T-helper 1 cell treated with Interleukin-12 subunit alpha and Interleukin-12 subunit beta and Interleukin-4 antibody, amounts not matched to agents 30 ng/mL and 1 ng/mL, for 36 hours (primary cell): ENCODE measurements around the gene PBXIP1. TPM values are rescaled to one million over a fixed set of nuclear protein-coding genes. Genes with fewer than 3 reads are reported as not detected.

Experiments used
- intact Hi-C: fragments of 100-400 bp; cut with micrococcal nuclease; formaldehyde crosslinking; loops from one replicate; pipeline ENCODE4 v1.15.1; 2024
- total RNA-seq: library from RNA; stranded (reverse); gene quantifications from 2 replicates; pipeline ENCODE4 v1.2.3, GENCODE V29; 2022

The PBXIP1 gene, protein sequence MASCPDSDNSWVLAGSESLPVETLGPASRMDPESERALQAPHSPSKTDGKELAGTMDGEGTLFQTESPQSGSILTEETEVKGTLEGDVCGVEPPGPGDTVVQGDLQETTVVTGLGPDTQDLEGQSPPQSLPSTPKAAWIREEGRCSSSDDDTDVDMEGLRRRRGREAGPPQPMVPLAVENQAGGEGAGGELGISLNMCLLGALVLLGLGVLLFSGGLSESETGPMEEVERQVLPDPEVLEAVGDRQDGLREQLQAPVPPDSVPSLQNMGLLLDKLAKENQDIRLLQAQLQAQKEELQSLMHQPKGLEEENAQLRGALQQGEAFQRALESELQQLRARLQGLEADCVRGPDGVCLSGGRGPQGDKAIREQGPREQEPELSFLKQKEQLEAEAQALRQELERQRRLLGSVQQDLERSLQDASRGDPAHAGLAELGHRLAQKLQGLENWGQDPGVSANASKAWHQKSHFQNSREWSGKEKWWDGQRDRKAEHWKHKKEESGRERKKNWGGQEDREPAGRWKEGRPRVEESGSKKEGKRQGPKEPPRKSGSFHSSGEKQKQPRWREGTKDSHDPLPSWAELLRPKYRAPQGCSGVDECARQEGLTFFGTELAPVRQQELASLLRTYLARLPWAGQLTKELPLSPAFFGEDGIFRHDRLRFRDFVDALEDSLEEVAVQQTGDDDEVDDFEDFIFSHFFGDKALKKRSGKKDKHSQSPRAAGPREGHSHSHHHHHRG
- total RNA-seq: 119 and 120 TPM in 2 replicates

DNA sequence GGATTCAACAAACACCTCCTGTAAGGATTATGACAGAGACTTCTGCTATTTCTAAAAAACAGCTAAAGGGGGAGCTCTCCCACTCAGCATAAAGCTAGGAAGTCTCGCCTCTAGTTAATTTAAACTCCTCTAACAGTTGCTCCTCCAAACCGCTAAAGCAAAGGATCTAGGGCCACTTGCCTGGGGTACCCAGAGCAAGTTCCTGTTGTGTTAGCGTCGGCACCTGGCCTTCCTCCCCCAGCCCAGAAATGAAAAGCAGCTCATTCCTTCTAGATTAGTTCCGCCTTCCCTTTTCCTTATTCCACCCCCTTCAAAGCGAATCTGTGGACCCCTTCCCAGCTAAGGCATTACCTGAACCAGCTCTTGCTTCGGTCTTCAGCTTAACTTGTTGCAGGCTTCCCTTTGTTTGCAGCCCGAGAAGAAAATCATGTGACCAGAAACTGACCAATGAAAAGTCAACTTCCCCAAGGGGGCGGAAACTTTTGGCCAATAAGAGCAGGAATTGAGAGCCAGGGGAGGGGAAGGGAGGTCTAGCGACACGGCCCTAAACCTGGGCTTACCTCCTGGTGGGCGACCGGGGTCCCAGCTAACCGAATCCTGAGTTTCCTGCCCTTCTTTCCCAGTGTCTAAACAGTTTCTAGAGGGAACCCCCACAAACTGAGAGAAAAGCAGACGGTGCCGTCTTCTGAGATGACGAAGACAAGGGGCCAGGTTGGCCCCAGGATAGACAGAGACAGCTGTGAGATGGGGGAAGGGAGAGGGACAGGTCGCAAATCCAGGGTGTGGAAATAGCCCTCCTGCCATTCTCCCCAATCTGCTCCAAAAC, at the start of gene PBXIP1:
Gene PBXIP1 (minus strand): TSS at position 382 of the 826 bp plus-strand sequence. CDS start 2,378 bp downstream, outside the sequence.
- intact Hi-C loops: loop anchor here (1.0 to 10.0 kb wide), 9 partner anchors 18 to 1549 kb away; partner anchors contain the start of genes ADAR, ATP8B2, CKS1B and EFNA4

GRCh38 chr1:155005076-155006011, 49.4 kb upstream of the PBXIP1 start:
- intact Hi-C loops: loop anchor here (1.0 to 5.0 kb wide), 4 partner anchors 12 to 187 kb away; partner anchors contain the start of genes FLAD1 and PMVK

GRCh38 chr1:155004352-155005075, 48.6 kb upstream of the PBXIP1 start:
- intact Hi-C loops: loop anchor here (5.0 kb wide), 3 partner anchors 168 to 782 kb away; partner anchors contain the start of genes KRTCAP2, TRIM46 and UBAP2L

DNA sequence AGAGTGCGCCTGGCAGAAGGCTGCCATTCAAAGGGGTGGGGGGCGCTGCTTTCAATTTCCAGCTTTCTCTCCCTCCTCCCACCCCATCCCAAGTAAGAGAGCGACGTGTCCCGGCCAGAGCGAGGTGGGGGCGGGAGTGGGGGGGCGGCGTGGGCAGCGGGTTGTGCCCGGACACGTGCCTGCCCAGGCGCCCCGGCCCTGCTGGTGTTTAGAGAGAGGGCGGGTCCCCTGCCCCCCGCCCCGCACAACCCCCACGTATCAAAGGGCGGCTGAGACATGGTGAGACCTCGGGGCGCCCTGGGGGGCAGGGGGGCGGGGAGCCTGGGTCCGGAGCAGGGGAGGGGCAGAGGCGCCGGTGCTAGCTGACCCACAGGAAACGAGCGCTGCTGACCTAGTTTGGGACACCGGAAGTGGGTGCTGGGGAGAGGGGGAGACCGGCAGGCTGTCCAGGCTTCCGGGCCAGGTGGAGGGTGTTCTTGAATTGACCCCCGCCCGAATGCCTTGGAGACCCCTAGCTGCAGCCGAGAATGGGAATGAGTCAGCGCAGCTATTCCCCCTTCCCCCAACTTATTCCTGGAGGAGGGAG, 48.0 kb upstream of the PBXIP1 start:
- intact Hi-C loops: loop anchor here (2.0 to 5.0 kb wide), 3 partner anchors 168 to 782 kb away; partner anchors contain the start of genes ADAR, KRTCAP2, TRIM46 and UBAP2L

DNA sequence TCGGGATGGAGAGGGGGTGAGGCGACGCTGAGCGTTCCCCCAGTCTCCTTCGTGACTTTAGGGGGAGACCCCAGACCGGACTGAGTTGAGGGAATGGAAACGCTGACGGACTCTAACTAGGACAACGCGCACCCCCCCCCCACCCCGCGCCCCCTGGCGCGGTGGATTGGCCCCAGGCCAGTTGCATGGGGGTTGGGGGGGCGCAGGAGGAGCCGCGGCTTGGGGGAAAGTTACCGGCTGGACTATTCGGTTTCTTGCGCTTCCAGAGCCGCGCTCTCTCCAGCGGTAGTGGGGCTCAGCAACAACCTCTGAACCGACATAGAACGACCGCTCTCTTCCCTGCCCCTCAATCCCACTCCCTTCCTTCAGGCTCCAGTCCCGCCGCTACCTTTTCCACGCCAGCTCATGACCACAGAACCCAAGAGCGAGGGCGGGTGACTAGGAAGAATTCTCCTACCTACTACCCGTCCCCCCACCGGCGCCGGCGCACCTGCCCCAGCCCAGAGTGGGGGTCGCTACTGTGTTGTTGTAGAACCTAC, 47.4 kb upstream of the PBXIP1 start:
- intact Hi-C loops: loop anchor here (2.0 to 5.0 kb wide), 3 partner anchors 169 to 781 kb away; partner anchors contain the start of genes ADAR, KRTCAP2, TRIM46 and UBAP2L

DNA sequence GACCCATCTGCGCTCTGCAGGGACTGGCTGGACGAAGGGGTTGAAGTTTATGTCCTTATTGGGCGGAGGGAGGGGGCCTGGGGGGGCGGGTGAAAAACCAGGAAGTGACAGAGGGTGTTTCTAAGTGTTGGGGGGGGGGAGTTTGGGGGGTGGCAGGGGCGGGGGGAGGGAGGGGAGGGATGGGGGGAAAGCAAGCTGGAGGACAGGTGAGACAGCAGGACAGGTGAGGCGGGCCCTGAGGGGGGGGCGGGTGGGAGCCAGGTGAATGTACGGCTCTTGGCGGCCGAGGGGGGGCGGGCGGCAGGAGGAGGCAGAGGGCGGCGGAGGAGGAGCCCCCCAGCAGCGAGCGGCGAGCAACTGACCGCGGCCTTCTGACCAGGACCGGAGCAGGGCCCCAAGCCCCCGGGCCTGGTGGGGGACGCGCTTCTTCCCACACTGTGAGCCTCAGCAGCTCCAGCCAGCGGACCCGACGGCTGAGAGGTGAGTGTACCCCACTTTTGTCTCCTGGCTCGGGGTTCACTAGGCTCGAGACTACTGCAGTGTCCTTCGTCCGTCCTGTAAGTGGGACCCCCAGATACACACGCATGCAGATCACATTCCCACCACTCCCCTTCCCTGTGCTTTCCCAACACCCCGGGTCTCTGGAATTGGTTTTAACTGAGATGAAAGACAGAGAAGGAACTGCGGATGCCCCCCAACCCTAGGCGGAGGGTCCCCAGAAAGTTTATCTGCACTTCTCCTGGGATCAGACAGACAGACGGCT, 46.7 kb upstream of the PBXIP1 start, which contains the start of gene ZBTB7B:
Gene ZBTB7B (plus strand): TSS at position 339 of the 763 bp plus-strand sequence. CDS start 11,859 bp downstream, outside the sequence.
- intact Hi-C loops: loop anchor here (1.0 to 5.0 kb wide), 8 partner anchors 8 to 780 kb away; partner anchors contain the start of genes ADAM15, ADAR, CKS1B and KRTCAP2

- intact Hi-C loops: loop anchor here (1.0 to 5.0 kb wide), 12 partner anchors 8 to 780 kb away; partner anchors contain the start of genes ADAM15, ADAR, CKS1B and EFNA4
Measured at GRCh38 chr1:155001675-155002463, 46.0 kb upstream of the PBXIP1 start.

DNA sequence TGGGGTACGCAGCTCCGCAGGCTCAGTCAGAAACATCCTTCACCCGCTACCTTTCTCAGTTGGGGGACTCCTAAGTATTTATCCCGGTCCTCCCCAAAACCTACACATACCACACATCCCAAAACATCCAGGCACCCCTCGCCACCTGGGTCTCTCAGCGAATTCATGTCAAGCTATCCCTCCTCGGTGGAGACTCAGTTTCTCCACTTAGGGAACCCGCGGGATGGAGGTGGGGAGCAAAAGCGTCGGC, 45.5 kb upstream of the PBXIP1 start:
- intact Hi-C loops: loop anchor here (1.0 to 5.0 kb wide), 6 partner anchors 16 to 779 kb away; partner anchors contain the start of genes EFNA4, KRTCAP2, TRIM46 and UBAP2L

- intact Hi-C loops: loop anchor here (1.0 to 5.0 kb wide), 6 partner anchors 16 to 779 kb away; partner anchors contain the start of genes EFNA4, KRTCAP2, TRIM46 and UBAP2L
Measured at GRCh38 chr1:155000726-155001424, 45.0 kb upstream of the PBXIP1 start.

GRCh38 chr1:155000411-155000725, 44.5 kb upstream of the PBXIP1 start:
- intact Hi-C loops: loop anchor here (5.0 kb wide), 2 partner anchors 172 to 778 kb away; partner anchors contain the start of genes KRTCAP2, TRIM46 and UBAP2L

DNA sequence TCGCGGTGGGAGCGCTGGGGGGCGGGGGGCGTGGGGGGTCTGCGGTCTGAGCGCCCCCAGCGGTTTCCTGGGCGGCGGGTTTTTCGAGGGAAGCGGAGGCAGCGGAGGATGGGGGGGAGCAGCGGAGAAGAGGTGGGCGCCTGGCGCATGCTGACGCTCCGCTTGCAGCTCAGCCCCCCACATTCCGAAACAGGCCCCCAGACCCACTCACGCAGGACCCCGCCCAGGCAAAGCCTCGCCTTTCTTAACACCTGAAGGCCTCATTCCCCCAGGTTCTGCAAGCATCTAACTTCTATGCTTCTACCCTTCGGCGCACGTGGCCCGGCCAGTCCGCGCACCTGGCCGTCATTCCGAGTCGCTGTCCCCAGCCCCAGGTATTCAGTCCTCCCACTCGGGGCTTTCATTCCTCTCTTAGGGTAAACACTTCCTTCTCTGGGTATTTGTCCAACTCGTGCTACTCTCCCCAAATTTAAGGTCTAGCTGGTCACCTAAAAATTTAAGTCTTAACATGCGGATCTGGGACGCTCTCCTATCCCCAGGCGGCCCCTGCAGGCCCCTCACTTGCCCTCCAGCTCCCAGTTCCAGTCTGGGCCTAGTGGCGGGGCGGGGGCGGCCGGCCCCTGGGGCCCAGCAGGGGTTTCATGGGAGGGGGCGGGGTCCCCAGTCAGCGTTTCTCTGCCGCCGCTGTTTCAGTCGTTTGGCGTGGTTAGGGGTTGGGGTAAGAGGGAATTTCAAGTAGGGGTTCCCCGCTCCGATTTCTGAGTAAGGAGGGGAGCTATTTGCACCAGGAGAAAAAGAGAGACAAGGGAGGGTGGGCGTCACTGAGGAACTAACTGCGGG, 43.9 kb upstream of the PBXIP1 start:
- intact Hi-C loops: loop anchor here (1.0 to 5.0 kb wide), 6 partner anchors 16 to 777 kb away; partner anchors contain the start of genes FLAD1, KRTCAP2, TRIM46 and UBAP2L

DNA sequence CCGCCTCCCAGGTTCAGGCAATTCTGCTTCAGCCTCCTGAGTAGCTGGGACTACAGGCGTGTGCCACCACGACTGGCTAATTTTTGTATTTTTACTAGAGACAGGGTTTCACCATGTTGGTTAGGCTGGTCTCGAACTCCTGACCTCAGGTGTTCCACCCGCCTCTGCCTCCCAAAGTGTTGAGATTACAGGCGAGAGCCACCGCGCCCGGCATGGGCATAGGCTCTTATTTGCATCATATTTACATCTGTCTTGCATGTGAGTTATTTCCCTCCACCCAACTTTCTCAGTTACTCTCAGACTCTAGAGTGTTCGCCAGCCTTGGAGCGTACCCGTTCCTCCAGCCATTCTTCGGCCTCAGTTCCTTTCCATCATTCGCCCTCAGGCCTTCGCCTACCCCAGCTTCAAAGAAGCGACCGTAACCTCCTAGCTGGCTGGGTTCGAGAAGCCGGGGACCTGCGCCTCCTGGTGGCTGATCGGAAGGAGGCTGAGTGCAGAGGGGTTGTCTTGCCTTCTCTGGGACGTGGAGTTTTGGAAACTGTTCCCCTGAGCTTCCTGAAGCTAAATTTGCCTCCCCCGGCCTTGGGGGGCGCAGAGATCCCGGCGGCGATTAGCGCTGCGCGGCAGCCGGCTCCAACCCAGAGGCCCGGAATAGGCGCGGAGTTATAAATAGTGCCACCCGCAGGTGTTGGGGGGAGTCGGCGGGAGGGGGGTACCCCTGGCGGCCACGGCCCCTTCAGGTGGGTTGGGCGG, 43.1 kb upstream of the PBXIP1 start:
- intact Hi-C loops: loop anchor here (1.0 kb wide), 4 partner anchors 16 to 440 kb away; partner anchors contain the start of gene FLAD1

DNA sequence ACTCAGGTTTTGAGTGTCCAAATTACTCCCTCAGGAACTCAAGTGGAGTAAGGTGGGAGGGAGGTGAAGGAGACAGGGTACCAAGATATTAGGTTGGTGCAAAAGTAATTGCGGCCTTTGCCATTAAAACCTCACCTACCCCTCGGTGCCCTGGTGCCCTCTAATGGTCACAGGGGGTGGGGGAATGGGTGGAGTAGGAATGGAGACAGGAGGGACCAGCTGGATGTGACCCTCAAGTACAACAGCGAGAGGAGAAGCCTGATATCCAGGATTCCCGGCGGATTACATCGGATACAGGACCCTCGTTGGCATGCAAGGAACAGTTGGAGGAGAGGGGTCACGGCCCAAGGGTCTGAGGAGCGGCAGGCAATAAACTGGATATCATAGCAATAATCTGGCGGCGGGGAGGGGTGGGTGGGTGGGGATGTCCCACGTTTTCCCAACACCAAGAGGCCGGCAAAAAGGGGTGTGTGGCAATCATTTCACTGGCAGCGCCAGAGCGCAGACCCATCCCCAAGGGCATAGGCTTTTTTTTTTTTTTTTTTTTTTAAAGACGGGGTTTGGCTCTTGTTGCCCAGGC, 42.4 kb upstream of the PBXIP1 start:
- intact Hi-C loops: no loop called here
